ENCODE results near the gene SLC4A1.

The SLC4A1 gene

DNA sequence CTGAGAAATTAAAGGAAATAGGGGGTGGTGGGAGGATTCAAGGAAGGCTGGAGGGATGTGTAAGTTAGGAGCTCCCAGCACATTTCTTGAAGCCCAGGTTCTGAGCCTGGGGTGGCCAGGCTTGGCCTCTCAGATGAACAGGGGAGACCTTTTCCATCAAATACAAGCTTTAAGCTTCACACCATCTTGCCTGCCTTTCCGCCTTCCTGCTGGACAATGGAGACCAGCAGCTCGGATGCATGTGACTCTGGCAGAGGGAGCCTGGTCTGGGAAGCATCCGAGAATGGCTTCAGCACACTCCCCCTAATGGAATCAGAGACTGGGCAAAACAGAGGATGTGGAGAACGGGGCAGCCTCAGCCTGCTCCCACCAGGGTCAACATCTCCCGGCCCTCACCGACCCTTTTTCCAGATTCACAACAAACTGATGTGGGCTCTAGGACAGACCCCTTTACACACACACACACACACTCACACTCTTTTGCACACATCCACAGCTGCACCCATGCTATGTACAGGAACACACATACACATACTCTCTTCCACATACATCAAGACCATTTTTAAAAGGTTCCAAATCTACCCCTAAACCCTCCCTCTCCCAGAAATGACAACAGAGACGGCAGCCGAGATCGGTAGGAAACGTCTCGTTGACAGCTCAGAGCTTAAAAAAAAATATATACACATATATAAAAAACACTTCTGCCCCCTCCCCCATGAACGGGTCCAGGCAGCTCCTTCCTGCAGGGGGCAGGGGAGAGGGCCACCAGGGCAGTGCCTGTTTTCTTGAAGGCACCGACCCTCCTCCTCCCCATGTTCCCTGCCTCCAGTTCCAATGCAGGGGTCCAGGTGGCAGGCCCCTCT is 61.7 kb downstream of the SLC4A1 start:
- DNase-seq (ENCODE audit: low spot score): no peak

- DNase-seq (ENCODE audit: low spot score): no peak
Measured at GRCh38 chr17:44204441-44204882, 63.5 kb downstream of the SLC4A1 start.

DNA sequence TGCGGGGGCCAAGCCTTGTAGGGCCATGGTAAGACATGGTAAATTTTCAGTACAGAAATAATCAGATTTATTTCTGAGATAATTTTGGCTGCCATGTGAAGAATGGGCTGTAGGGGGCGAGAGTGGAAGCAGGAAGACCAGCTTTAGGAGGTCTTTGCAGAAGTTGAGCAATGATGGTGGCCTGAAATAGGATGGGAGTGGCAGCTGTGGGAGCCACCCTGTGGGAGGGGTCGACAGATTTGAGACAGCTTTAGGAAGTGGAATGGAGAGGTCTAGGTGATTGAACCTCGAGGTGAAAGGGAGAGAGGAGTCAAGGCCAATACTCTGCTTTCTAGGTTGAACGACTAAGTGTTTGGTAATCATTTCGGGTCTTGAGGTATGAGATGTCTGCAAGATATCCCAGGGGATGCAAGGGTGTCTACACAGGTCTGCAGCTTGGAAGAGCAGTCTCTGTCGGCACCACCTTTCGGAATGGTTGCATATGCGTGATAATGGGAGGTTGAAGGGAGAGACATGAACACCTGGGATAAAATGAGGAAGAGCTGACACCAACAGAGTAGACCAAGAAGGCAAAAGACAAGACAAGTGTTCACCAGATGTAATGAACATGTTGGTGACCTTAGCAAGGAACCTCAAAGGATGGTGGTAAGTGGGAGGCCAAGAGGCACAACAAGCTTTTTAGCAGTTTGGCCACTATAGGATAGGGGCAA is 64.0 kb downstream of the SLC4A1 start:
- peak; percentile 63 for DNase-seq (ENCODE audit: low spot score)

DNA sequence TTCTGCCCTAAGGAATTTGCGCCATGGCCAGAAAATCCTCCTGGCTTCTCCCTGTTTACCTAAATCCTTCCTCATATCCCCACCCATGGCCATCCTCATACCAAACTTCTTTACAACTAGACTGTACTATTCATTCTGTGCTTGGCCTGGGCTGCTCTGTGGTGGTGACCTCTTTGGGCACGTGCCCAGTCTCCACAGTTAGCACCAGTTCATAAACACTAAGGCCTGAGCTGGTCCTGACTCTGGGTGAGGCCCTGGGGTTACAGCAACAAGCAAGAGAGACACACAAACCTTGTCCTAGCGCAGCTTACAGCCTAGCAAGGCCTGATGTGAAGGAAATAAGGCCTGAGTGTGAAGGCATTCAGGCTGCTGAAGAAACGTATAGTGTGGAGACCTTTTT is 65.2 kb downstream of the SLC4A1 start:
- no peak for DNase-seq (ENCODE audit: low spot score)

DNA sequence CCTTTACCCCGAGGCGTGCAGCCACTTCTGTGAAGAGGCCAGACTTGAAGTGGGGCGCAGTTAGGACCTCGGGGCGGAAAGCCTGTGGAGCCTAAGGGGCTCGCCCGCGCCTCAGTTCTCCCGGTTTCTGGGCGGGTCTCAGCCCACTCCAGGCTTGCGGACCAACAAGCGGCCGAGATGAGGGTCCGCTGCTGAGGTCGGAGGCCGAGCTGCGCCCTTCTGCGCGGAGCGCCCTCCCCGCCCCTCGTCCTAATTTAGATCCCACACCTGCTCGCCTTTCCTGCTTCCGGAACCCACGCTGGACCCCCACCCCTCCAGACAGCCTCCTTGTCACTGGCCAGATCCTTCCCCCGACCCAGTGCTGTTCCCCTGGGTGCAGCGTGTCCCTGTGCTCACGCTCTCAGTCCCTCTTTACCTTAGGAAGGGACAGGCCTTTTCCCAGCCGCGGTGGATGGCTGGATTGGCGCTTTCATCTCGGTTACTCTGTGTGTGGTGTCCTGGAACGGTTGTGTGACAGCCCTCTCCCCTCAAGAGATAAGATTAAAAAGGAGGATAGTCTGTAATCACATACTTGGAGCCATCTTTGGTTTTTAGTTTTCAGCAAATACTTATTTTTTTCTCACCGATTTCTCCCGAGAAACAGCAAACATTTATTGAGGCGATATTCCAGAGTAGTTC is 67.3 kb downstream of the SLC4A1 start:
- DNase-seq (ENCODE audit: low spot score): no peak

DNA sequence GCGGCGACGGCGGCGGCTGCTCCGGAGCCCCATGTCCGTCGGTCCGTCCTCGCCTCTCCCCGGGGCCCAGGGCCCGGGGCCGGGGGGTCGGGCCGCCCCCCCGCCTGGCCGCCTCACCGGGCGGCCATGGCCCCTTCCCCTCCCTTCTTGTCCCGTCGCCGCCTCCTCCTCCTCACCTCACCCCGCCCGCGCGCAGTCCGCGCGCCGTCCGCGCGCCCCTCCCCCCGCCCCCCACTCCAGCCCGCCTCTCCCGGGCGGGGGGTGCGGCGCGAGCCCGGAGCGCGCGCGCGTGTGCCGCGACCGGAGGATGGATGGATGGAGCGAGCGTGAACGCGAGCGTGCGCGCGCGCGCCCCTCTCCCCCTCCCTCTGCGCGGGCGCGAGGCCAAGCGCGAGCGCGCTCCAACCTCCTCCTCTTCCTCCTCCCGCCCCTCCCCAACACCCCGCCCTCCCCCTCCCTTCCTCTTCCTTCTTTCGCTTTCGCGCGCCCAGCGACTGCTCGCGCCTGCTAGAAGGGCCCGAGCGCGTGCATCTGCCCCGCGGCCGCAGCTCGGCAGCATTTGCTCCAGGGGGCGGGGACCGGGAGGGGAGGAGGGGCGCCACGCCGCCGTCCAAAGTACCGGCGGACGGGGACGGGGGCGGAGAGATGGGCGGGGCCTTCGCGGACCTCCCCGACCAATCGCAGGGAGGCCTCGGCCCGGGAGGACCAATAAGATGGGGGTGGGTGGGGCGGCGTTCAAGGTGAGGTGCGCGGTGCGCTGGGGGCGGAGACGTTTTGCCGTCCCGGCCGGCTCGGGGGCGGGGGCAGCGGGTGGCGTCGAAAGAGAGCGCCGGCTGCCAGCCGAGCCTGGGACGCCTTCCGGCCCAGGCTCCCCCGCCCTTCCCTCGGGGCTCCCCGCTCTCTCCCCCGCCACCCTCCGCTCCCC is 68.1 kb downstream of the SLC4A1 start, which contains the start of gene ATXN7L3:
Gene ATXN7L3 (minus strand): TSS at position 332 of the 925 bp plus-strand sequence. CDS start 1,814 bp downstream, outside the sequence.
- DNase-seq (ENCODE audit: low spot score): peak; percentile 99

GRCh38 chr17:44198721-44199552 is 69.0 kb downstream of the SLC4A1 start:
- peak; percentile 72 for DNase-seq (ENCODE audit: low spot score)
